Urinary bladder (tissue), 4 donors: ENCODE measurements around the gene ENGASE. TPM values are rescaled to one million over a fixed set of nuclear protein-coding genes. Genes with fewer than 3 reads are reported as not detected.

Experiments used
- DNase-seq: peaks from one replicate; pipeline ENCODE4 v3.0.0-alpha.2; 2015; ENCODE audit errors: extremely low spot score
- H3K27ac ChIP-seq: one replicate; pipeline ENCODE4 v1.5.1; 2013; ENCODE audit warnings: low read depth, mild to moderate bottlenecking, moderate library complexity
- H3K36me3 ChIP-seq: one replicate; pipeline ENCODE4 v1.6.1; 2013; ENCODE audit warnings: mild to moderate bottlenecking, moderate library complexity; ENCODE audit not compliant: insufficient read depth
- H3K4me1 ChIP-seq: one replicate; pipeline ENCODE4 v1.6.1; 2013; ENCODE audit warnings: mild to moderate bottlenecking, moderate library complexity; ENCODE audit not compliant: insufficient read depth
- H3K4me3 ChIP-seq: one replicate; pipeline ENCODE4 v1.5.1; 2013; ENCODE audit warnings: low read depth, low read length
- WGBS: extraction: QIAGEN DNeasy Blood & Tissue Kit; methylation state at CpG from one replicate; pipeline ENCODE4 v1.1.7; 2013; 5-methylcytosine and 5-hydroxymethylcytosine counted together
- polyA plus RNA-seq: library from polyadenylated mRNA; stranded (reverse); fragments of 200-250 nt; gene quantifications from one replicate; pipeline ENCODE4 v1.2.3, GENCODE V29; 2013
- total RNA-seq: library from RNA; depleted of rRNA; stranded (reverse); fragments of >200 nt; gene quantifications from one replicate; pipeline ENCODE4 v1.2.3, GENCODE V29; 2014
- donor health status: healthy with polysubstance abuse.
- donor health status: healthy.

The ENGASE gene
- total and polyA plus RNA-seq, 2 donors, result 17.2 to 27.4 TPM

GRCh38 chr17:79084291-79085153 is 9.9 kb downstream of the ENGASE start:
- WGBS, result 91% methylated on average over 31 of the region's 31 CpGs
- no peak for DNase-seq
- H3K36me3 ChIP-seq, result peaks cover 9% of the 10 kb centered on the region

GRCh38 chr17:79085154-79085920 is 10.7 kb downstream of the ENGASE start:
- Histone ChIP-seq H3K36me3 (peaks cover 8% of the 10 kb centered on the region), H3K4me1 (no peaks in the 10 kb centered on the region), H3K4me3 (no peak overlapping the region), H3K27ac (no peak overlapping the region)
- DNase-seq, result no peak
- 87% methylated on average over 30 of the region's 30 CpGs for WGBS

More at GRCh38 chr17:79084291-79085153, 9.9 kb downstream of the ENGASE start:
- no peak overlapping the region for H3K27ac ChIP-seq
- no peaks in the 10 kb centered on the region for H3K4me1 ChIP-seq
- H3K4me3 ChIP-seq, result no peak overlapping the region

- H3K36me3 ChIP-seq, result peaks cover 8% of the 10 kb centered on the region
- H3K27ac ChIP-seq, result no peak overlapping the region
- WGBS, result 90% methylated on average over 28 of the region's 28 CpGs
- H3K4me3 ChIP-seq, result no peak overlapping the region
- DNase-seq, result no peak
- H3K4me1 ChIP-seq, result no peaks in the 10 kb centered on the region
Observed at GRCh38 chr17:79085921-79086551, 11.4 kb downstream of the ENGASE start.

GRCh38 chr17:79086609-79087427 is 12.2 kb downstream of the ENGASE start:
- no peak for DNase-seq
- Histone ChIP-seq H3K36me3 (peaks cover 8% of the 10 kb centered on the region), H3K4me3 (no peak overlapping the region), H3K27ac (no peak overlapping the region), H3K4me1 (no peaks in the 10 kb centered on the region)
- WGBS, result 82% methylated on average over 33 of the region's 33 CpGs

GRCh38 chr17:79087428-79088143 is 13.0 kb downstream of the ENGASE start:
- peaks cover 8% of the 10 kb centered on the region for H3K36me3 ChIP-seq
- 46% methylated on average over 12 of the region's 12 CpGs for WGBS
- H3K4me1 ChIP-seq, result no peaks in the 10 kb centered on the region
- no peak overlapping the region for H3K4me3 ChIP-seq
- DNase-seq, result no peak
- no peak overlapping the region for H3K27ac ChIP-seq

- H3K4me3 ChIP-seq, result no peak overlapping the region
- H3K36me3 ChIP-seq, result peaks cover 8% of the 10 kb centered on the region
- no peak for DNase-seq
- H3K27ac ChIP-seq, result no peak overlapping the region
- no peaks in the 10 kb centered on the region for H3K4me1 ChIP-seq
- WGBS, result 92% methylated on average over 26 of the region's 26 CpGs
Observed at GRCh38 chr17:79088247-79088996, 13.8 kb downstream of the ENGASE start.

GRCh38 chr17:79088997-79089328 is 14.3 kb downstream of the ENGASE start:
- Histone ChIP-seq H3K4me3 (no peak overlapping the region), H3K27ac (no peak overlapping the region), H3K36me3 (peaks cover 8% of the 10 kb centered on the region), H3K4me1 (no peaks in the 10 kb centered on the region)
- 71% methylated on average over 8 of the region's 8 CpGs for WGBS
- no peak for DNase-seq

- WGBS, result 63% methylated on average over 31 of the region's 31 CpGs
- DNase-seq, result no peak
- peaks cover 6% of the 10 kb centered on the region for H3K36me3 ChIP-seq
- no peaks in the 10 kb centered on the region for H3K4me1 ChIP-seq
- no peak overlapping the region for H3K4me3 ChIP-seq
- H3K27ac ChIP-seq, result no peak overlapping the region
Observed at GRCh38 chr17:79089720-79090442, 15.3 kb downstream of the ENGASE start.

- Histone ChIP-seq H3K4me1 (no peaks in the 10 kb centered on the region), H3K4me3 (no peak overlapping the region), H3K27ac (no peak overlapping the region), H3K36me3 (peaks cover 1% of the 10 kb centered on the region)
- 33% methylated on average over 32 of the region's 32 CpGs for WGBS
- no peak for DNase-seq
Observed at GRCh38 chr17:79090443-79091225, 16.0 kb downstream of the ENGASE start.

GRCh38 chr17:79091226-79091670 is 16.6 kb downstream of the ENGASE start:
- Histone ChIP-seq H3K4me3 (no peak overlapping the region), H3K27ac (no peak overlapping the region), H3K36me3 (no peaks in the 10 kb centered on the region), H3K4me1 (no peaks in the 10 kb centered on the region)
- no peak for DNase-seq
- 85% methylated on average over 10 of the region's 10 CpGs for WGBS

- no peak overlapping the region for H3K4me3 ChIP-seq
- H3K27ac ChIP-seq, result no peak overlapping the region
- WGBS, result 70% methylated on average over 4 of the region's 4 CpGs
- no peaks in the 10 kb centered on the region for H3K4me1 ChIP-seq
- no peaks in the 10 kb centered on the region for H3K36me3 ChIP-seq
- no peak for DNase-seq
Observed at GRCh38 chr17:79092567-79092966, 17.9 kb downstream of the ENGASE start.
